HEK293T (cell line): ENCODE results near the gene CRHR1.

ENCODE experiments used
- BHLHE40 ChIP-seq: fragments of 450-650 bp; IDR thresholded peaks from 2 replicates; pipeline ENCODE4 v1.6.1; 2016; ENCODE audit warnings: mild to moderate bottlenecking, moderate library complexity, borderline replicate concordance
- ELF4 ChIP-seq: fragments of 450-650 bp; IDR thresholded peaks from 2 replicates; pipeline ENCODE4 v1.6.1; 2017; ENCODE audit warnings: antibody characterized with exemption
- FOXA1 ChIP-seq: fragments of 450-650 bp; IDR thresholded peaks from 2 replicates; pipeline ENCODE4 v1.6.1; 2016; ENCODE audit warnings: mild to moderate bottlenecking
- FOXK2 ChIP-seq: fragments of 450-650 bp; IDR thresholded peaks from 2 replicates; pipeline ENCODE4 v1.6.1; 2016; ENCODE audit warnings: mild to moderate bottlenecking
- FOXM1 ChIP-seq: fragments of 450-650 bp; IDR thresholded peaks from 2 replicates; pipeline ENCODE4 v1.6.1; 2017; ENCODE audit warnings: mild to moderate bottlenecking, borderline replicate concordance
- HDGF ChIP-seq: fragments of 450-650 bp; IDR thresholded peaks from 2 replicates; pipeline ENCODE4 v1.6.1; 2017; ENCODE audit warnings: antibody characterized with exemption, borderline replicate concordance
- L3MBTL2 ChIP-seq: fragments of 450-650 bp; conservative IDR thresholded peaks from 2 replicates; pipeline ENCODE4 v1.6.1; 2016; ENCODE audit warnings: mild to moderate bottlenecking
- LEF1 ChIP-seq: fragments of 450-650 bp; IDR thresholded peaks from 2 replicates; pipeline ENCODE4 v1.6.1; 2017; ENCODE audit warnings: mild to moderate bottlenecking, borderline replicate concordance
- NFRKB ChIP-seq: fragments of 450-650 bp; IDR thresholded peaks from 2 replicates; pipeline ENCODE4 v1.6.1; 2016; ENCODE audit warnings: mild to moderate bottlenecking, moderate library complexity
- SP1 ChIP-seq: fragments of 450-650 bp; IDR thresholded peaks from 2 replicates; pipeline ENCODE4 v1.6.1; 2017
- SUZ12 ChIP-seq: fragments of 450-650 bp; IDR thresholded peaks from 2 replicates; pipeline ENCODE4 v1.6.1; 2016; ENCODE audit warnings: mild to moderate bottlenecking
- TARDBP ChIP-seq: fragments of 450-650 bp; IDR thresholded peaks from 2 replicates; pipeline ENCODE4 v1.6.1; 2016
- ZNF384 ChIP-seq: fragments of 450-650 bp; IDR thresholded peaks from 2 replicates; pipeline ENCODE4 v1.6.1; 2016
- TF ChIP-seq, protein P1 (sequence below): fragments of 450-650 bp; IDR thresholded peaks from 2 replicates; pipeline ENCODE4 v1.6.1; 2016

DNA sequence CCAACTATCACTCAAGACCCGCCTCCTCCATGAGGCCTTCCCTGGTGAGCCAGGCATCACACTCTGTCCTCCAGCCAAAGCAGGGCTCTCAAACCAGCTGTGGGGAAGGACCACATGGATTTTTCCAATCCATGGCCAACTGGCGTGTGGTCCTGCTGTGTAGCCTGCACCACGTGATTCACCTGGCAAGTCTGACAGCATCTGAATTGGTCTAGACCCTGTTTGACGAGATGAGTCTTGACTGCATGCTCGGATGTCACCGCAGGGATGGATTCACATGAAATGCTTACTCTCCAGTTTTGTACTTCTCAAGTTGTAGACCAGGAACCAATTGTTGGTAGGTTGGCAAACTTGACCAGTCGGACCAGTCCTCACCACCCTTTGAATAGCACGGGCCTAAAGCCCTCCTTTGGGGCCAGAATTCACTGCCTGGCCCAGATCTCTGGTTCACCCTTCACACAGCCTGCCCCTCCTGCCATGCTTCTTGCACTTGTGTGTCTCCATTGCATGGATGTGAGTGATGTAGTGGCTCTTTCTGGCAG is 9.9 kb downstream of the CRHR1 start:
- TF ChIP-seq SP1 (no peak), SUZ12 (no peak), FOXM1 (no peak), L3MBTL2 (no peak), LEF1 (no peak), ZNF384 (no peak), BHLHE40 (no peak), TARDBP (no peak), HDGF (no peak), FOXA1 (no peak), FOXK2 (no peak), ELF4 (no peak), NFRKB (no peak)
- TF ChIP-seq, protein P1, sequence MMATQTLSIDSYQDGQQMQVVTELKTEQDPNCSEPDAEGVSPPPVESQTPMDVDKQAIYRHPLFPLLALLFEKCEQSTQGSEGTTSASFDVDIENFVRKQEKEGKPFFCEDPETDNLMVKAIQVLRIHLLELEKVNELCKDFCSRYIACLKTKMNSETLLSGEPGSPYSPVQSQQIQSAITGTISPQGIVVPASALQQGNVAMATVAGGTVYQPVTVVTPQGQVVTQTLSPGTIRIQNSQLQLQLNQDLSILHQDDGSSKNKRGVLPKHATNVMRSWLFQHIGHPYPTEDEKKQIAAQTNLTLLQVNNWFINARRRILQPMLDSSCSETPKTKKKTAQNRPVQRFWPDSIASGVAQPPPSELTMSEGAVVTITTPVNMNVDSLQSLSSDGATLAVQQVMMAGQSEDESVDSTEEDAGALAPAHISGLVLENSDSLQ: no peak
